Measurements from ENCODE around the gene PTPN1.
"Not testable (repeated sequence)": the region's sequence is repeated elsewhere in the genome, so short reads cannot be mapped to it uniquely, and the experiment has no call there.

The PTPN1 gene

GRCh38 chr20:50536333-50536732 lies 26.1 kb downstream of the PTPN1 start:
- no peak for TF ChIP-seq CTCF (IDR thresholded peaks at IDR 0.05; ENCODE audit: extremely low read depth, insufficient read depth, missing control alignments)
- DNase-seq (ENCODE audit: low spot score) = no peak
- in situ Hi-C loops (cut with MboI; ENCODE audit: low pct_unique_long_range_greater_than_20kb, low sequenced_read_pairs, unreplicated experiment) = no loop called here

- TF ChIP-seq CTCF (IDR thresholded peaks at IDR 0.05; ENCODE audit: extremely low read depth, insufficient read depth, missing control alignments) = no peak
- in situ Hi-C loops (cut with MboI; ENCODE audit: low pct_unique_long_range_greater_than_20kb, low sequenced_read_pairs, unreplicated experiment) = no loop called here
- DNase-seq (ENCODE audit: low spot score) = no peak
These were observed 27.5 kb downstream of the PTPN1 start for GRCh38 chr20:50537546-50538201.

DNA sequence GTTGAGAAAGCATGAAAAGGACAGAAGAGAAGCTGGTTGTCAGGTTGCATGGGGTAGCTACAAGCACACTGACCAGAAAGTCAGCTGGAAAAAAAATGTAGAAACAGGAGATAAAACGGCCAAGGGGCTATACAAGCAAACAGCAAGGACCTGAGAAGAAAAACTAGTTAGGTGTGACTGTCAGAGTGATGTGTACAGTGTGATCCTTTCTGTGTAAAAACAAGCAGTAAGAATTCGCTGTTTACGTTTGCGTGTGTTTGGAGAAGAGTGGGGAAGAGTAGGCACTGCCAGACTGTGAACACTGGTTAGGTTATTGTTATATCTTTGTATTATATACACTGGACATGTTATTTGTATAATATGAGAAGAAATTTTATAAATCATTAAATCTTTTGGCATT lies 28.1 kb downstream of the PTPN1 start:
- no peak for DNase-seq (ENCODE audit: low spot score)
- TF ChIP-seq CTCF (IDR thresholded peaks at IDR 0.05; ENCODE audit: extremely low read depth, insufficient read depth, missing control alignments) = no peak
- in situ Hi-C loops (cut with MboI; ENCODE audit: low pct_unique_long_range_greater_than_20kb, low sequenced_read_pairs, unreplicated experiment) = no loop called here

- in situ Hi-C loops (cut with MboI; ENCODE audit: low pct_unique_long_range_greater_than_20kb, low sequenced_read_pairs, unreplicated experiment) = not testable (repeated sequence)
These were observed 29.6 kb downstream of the PTPN1 start for GRCh38 chr20:50539798-50540197.

GRCh38 chr20:50540620-50541605 lies 30.7 kb downstream of the PTPN1 start:
- TF ChIP-seq CTCF (IDR thresholded peaks at IDR 0.05; ENCODE audit: extremely low read depth, insufficient read depth, missing control alignments) = no peak
- DNase-seq (ENCODE audit: low spot score) = no peak
- in situ Hi-C loops (cut with MboI; ENCODE audit: low pct_unique_long_range_greater_than_20kb, low sequenced_read_pairs, unreplicated experiment) = no loop called here

More at GRCh38 chr20:50539798-50540197, 29.6 kb downstream of the PTPN1 start:
- DNase-seq (ENCODE audit: low spot score) = not testable (repeated sequence)

DNA sequence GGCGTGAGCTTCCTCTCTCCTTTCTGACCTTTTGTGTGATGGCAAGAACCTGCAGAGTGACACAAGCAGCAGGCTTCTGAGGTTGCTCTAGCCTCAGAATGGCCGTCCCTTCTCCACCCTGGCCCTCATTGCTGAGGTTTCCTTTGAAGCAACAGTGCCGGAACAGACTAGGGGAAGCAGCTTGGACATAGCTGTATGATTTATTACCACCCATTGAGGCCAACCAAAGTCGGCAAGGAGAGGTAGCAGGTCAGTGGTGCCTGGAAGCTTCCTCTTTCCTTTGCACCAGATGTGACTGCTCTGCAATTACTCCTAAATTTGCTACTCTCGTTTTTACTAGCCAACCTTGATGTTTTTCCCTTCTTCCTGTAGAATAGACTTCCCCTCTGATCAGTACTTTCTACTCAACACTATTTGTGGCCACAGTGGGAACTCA lies 31.4 kb downstream of the PTPN1 start:
- in situ Hi-C loops (cut with MboI; ENCODE audit: low pct_unique_long_range_greater_than_20kb, low sequenced_read_pairs, unreplicated experiment) = no loop called here
- DNase-seq (ENCODE audit: low spot score) = no peak
- TF ChIP-seq CTCF (IDR thresholded peaks at IDR 0.05; ENCODE audit: extremely low read depth, insufficient read depth, missing control alignments) = no peak

- DNase-seq (ENCODE audit: low spot score) = no peak
- TF ChIP-seq CTCF (IDR thresholded peaks at IDR 0.05; ENCODE audit: extremely low read depth, insufficient read depth, missing control alignments) = no peak
- in situ Hi-C loops (cut with MboI; ENCODE audit: low pct_unique_long_range_greater_than_20kb, low sequenced_read_pairs, unreplicated experiment) = no loop called here
These were observed 33.1 kb downstream of the PTPN1 start for GRCh38 chr20:50543326-50543725.
